ENCODE measurements around the gene MTOR. TPM values are rescaled to one million over a fixed set of nuclear protein-coding genes. Genes with fewer than 3 reads are reported as not detected.

MTOR gene
- total RNA-seq, 1 experiment from 2014 or later = 36.1 TPM

GRCh38 chr1:11150326-11150725 lies 112.0 kb downstream of the MTOR start:
- TF ChIP-seq CTCF (IDR thresholded peaks at IDR 0.05; ENCODE audit: unreplicated experiment) = no peak
- Mint-ChIP-seq H3K9me3 (ENCODE audit: low read depth, unreplicated experiment) (no peaks in the 10 kb centered on the region), H3K27ac (ENCODE audit: unreplicated experiment) (no peak overlapping the region), H3K36me3 (ENCODE audit: insufficient read depth, unreplicated experiment) (peaks cover 4% of the 10 kb centered on the region), H3K4me1 (ENCODE audit: low read depth, unreplicated experiment) (no peaks in the 10 kb centered on the region), H3K4me3 (ENCODE audit: low read depth, unreplicated experiment) (no peak overlapping the region), H3K27me3 (ENCODE audit: unreplicated experiment) (no peaks in the 10 kb centered on the region)
- BruUV-seq (replicated peaks) = no TSS peak
- CTCF ChIA-PET = no interaction called here
- intact Hi-C loops (cut with micrococcal nuclease; ENCODE audit: unreplicated experiment) = no loop called here
- DNase-seq = no peak

GRCh38 chr1:11147197-11147770 lies 115.1 kb downstream of the MTOR start:
- peaks cover 4% of the 10 kb centered on the region for H3K36me3 Mint-ChIP-seq (ENCODE audit: insufficient read depth, unreplicated experiment)
- CTCF ChIA-PET = interaction anchor here (0.6 kb wide), 1 partner anchor 508 kb away, joined by 3 read pairs; no protein-coding TSS in a partner anchor
- intact Hi-C loops (cut with micrococcal nuclease; ENCODE audit: unreplicated experiment) = no loop called here

GRCh38 chr1:11145741-11146140 lies 116.6 kb downstream of the MTOR start:
- H3K4me1 Mint-ChIP-seq (ENCODE audit: low read depth, unreplicated experiment) = no peaks in the 10 kb centered on the region
- no peaks in the 10 kb centered on the region for H3K27me3 Mint-ChIP-seq (ENCODE audit: unreplicated experiment)
- no peak for DNase-seq
- no peak for TF ChIP-seq CTCF (IDR thresholded peaks at IDR 0.05; ENCODE audit: unreplicated experiment)
- peaks cover 4% of the 10 kb centered on the region for H3K36me3 Mint-ChIP-seq (ENCODE audit: insufficient read depth, unreplicated experiment)
- H3K27ac Mint-ChIP-seq (ENCODE audit: unreplicated experiment) = no peak overlapping the region
- intact Hi-C loops (cut with micrococcal nuclease; ENCODE audit: unreplicated experiment) = no loop called here
- BruUV-seq (replicated peaks) = no TSS peak
- H3K4me3 Mint-ChIP-seq (ENCODE audit: low read depth, unreplicated experiment) = no peak overlapping the region
- H3K9me3 Mint-ChIP-seq (ENCODE audit: low read depth, unreplicated experiment) = no peaks in the 10 kb centered on the region
- CTCF ChIA-PET = no interaction called here

More at GRCh38 chr1:11147197-11147770, 115.1 kb downstream of the MTOR start:
- no peak for TF ChIP-seq CTCF (IDR thresholded peaks at IDR 0.05; ENCODE audit: unreplicated experiment)
- H3K9me3 Mint-ChIP-seq (ENCODE audit: low read depth, unreplicated experiment) = no peaks in the 10 kb centered on the region
- no peaks in the 10 kb centered on the region for H3K27me3 Mint-ChIP-seq (ENCODE audit: unreplicated experiment)
- no peak overlapping the region for H3K4me3 Mint-ChIP-seq (ENCODE audit: low read depth, unreplicated experiment)
- H3K4me1 Mint-ChIP-seq (ENCODE audit: low read depth, unreplicated experiment) = no peaks in the 10 kb centered on the region
- no TSS peak for BruUV-seq (replicated peaks)
- no peak for DNase-seq
- H3K27ac Mint-ChIP-seq (ENCODE audit: unreplicated experiment) = no peak overlapping the region

GRCh38 chr1:11144570-11145256 lies 117.6 kb downstream of the MTOR start:
- CTCF ChIA-PET = interaction anchor here (0.6 kb wide), 1 partner anchor 105 kb away, joined by 3 read pairs; no protein-coding TSS in a partner anchor
- intact Hi-C loops (cut with micrococcal nuclease; ENCODE audit: unreplicated experiment) = no loop called here
- H3K9me3 Mint-ChIP-seq (ENCODE audit: low read depth, unreplicated experiment) = no peaks in the 10 kb centered on the region
- no peak overlapping the region for H3K4me3 Mint-ChIP-seq (ENCODE audit: low read depth, unreplicated experiment)
- no peaks in the 10 kb centered on the region for H3K27me3 Mint-ChIP-seq (ENCODE audit: unreplicated experiment)
- TF ChIP-seq CTCF (IDR thresholded peaks at IDR 0.05; ENCODE audit: unreplicated experiment) = no peak
- no peaks in the 10 kb centered on the region for H3K4me1 Mint-ChIP-seq (ENCODE audit: low read depth, unreplicated experiment)
- H3K36me3 Mint-ChIP-seq (ENCODE audit: insufficient read depth, unreplicated experiment) = peaks cover 4% of the 10 kb centered on the region
- no TSS peak for BruUV-seq (replicated peaks)
- no peak for DNase-seq
- H3K27ac Mint-ChIP-seq (ENCODE audit: unreplicated experiment) = no peak overlapping the region

Measured in Calu3 (cell line).